Right lobe of liver (tissue), 6 donors: ENCODE measurements around the gene BARX2. TPM values are rescaled to one million over a fixed set of nuclear protein-coding genes. Genes with fewer than 3 reads are reported as not detected.
"Not testable (repeated sequence)": the region's sequence is repeated elsewhere in the genome, so short reads cannot be mapped to it uniquely, and the experiment has no call there.

Experiments used
- ATAC-seq, 4 donors: fragments of 200-7000 bp; cut with Tn5 transposase; one replicate each; pipeline ENCODE4 v1.9.1; 2020; ENCODE audit warnings: mild to moderate bottlenecking in 4 of 4, moderate library complexity in 4 of 4
- DNase-seq, 3 donors: peaks; one replicate each; pipeline ENCODE4 v3.0.0-alpha.2; 2020
- H3K27ac ChIP-seq, 3 donors: fragments of 200-600 bp; one replicate each; pipeline ENCODE4 v1.8.0; 2022
- H3K27me3 ChIP-seq, 2 donors: fragments of 200-600 bp; one replicate each; pipeline ENCODE4 v1.8.0; 2022
- H3K36me3 ChIP-seq, 4 donors: fragments of 200-600 bp; sonication (generic) in 1 of 4; one replicate each; pipeline versions ENCODE4 v1.5.1 to v1.8.0; 2017 to 2022; ENCODE audit warnings: control low read depth in 1 of 4
- H3K4me1 ChIP-seq, 4 donors: fragments of 200-600 bp; sonication (generic) in 1 of 4; one replicate each; pipeline versions ENCODE4 v1.5.1 to v1.8.0; 2017 to 2022; ENCODE audit warnings: control low read depth in 1 of 4
- H3K4me3 ChIP-seq, 3 donors: fragments of 200-600 bp; one replicate each; pipeline ENCODE4 v1.8.0; 2022
- H3K9me3 ChIP-seq, 4 donors: fragments of 200-600 bp; sonication (generic) in 1 of 4; one replicate each; pipeline versions ENCODE4 v1.5.1 to v1.8.0; 2017 to 2022; ENCODE audit warnings: control low read depth in 1 of 4
- CTCF ChIP-seq, 4 donors: fragments of 200-600 bp in 3 of 4; fragments of 450-650 bp in 1 of 4; IDR thresholded peaks; one replicate each; pipeline versions ENCODE4 v1.5.1 to v1.8.0; 2016 to 2022; ENCODE audit warnings: antibody characterized with exemption in 4 of 4, mild to moderate bottlenecking in 2 of 4
- POLR2A ChIP-seq: fragments of 450-650 bp; IDR thresholded peaks from one replicate; pipeline ENCODE4 v1.6.1; 2017; ENCODE audit warnings: antibody characterized with exemption, mild to moderate bottlenecking
- WGBS: methylation state at CpG from one replicate; pipeline ENCODE4 v1.1.6; 2018; ENCODE audit warnings: low coverage, low lambda C conversion rate; ENCODE audit not compliant: insufficient coverage; ENCODE audit errors: missing lambda C conversion rate; 5-methylcytosine and 5-hydroxymethylcytosine counted together
- intact Hi-C, 2 donors: fragments of 100-400 bp; cut with DNase I; formaldehyde crosslinking; loops; one replicate each; pipeline versions ENCODE4 v1.11.2 to v1.14.1; 2022
- long read RNA-seq: library from polyadenylated mRNA; unstranded; transcript quantifications from one replicate; pipeline ENCODE4 v2.0.0, GENCODE V29; 2019
- total RNA-seq, 6 experiments: library from RNA; depleted of rRNA in 2 of 6; stranded (reverse); fragments of >200 nt in 2 of 6; fragmentation: NEBNext Ultra II Directional in 3 of 6; extraction: Animal tissue kit (Norgen Biotek cat#: 25700) in 3 of 6; gene quantifications; one replicate each; pipeline versions ENCODE4 v1.1.0 to v1.2.4, GENCODE V29; 2016 to 2023
- donor health status: DM: no; HTN: yes; CAD: no.
- donor health status: DM: no; HTN: no; CAD: no.
- donor health status: DM: no; HTN: no; CAD: no.
- donor health status: DM: no; HTN: yes; CAD: no.
- donor health status: DM: no; HTN: yes; CAD: no.

The BARX2 gene
- not detected for total RNA-seq
- long read RNA-seq = 0 reads

- Histone ChIP-seq H3K27ac (no peak within 1 kb of the TSS), H3K4me1 (peaks cover 0 to 26% (median 6%) of the 10 kb centered on the region in 4 donors), H3K27me3 (peaks cover 11 to 60% of the 10 kb centered on the region in 2 donors), H3K9me3 (no peaks in the 10 kb centered on the region), H3K4me3 (peak within 1 kb of the TSS in 1 of 3 donors; percentile 35), H3K36me3 (no peaks in the 10 kb centered on the region)
- WGBS = 4% methylated on average over 24 of the region's 81 CpGs
- DNase-seq = peak in 2 of 3 donors; percentile 61 to 62
- peak; percentile 72 to 83 (median 78) for ATAC-seq
- TF ChIP-seq POLR2A = no peak
- TF ChIP-seq CTCF (IDR thresholded peaks at IDR 0.05) = peak; percentile 31 to 63 (median 42)
- intact Hi-C loops = loop anchor here in 1 of 2 donors (10.0 kb wide), 2 partner anchors 319 to 369 kb away; no protein-coding TSS in a partner anchor
These were observed at the start of gene BARX2 for GRCh38 chr11:129375751-129376657. TSS of gene BARX2 (plus strand) at chr11:129375848. CDS start at chr11:129376036, 188 bp downstream.

- Histone ChIP-seq H3K27me3 (no peaks in the 10 kb centered on the region), H3K9me3 (no peaks in the 10 kb centered on the region), H3K4me1 (peaks cover 0 to 41% (median 17%) of the 10 kb centered on the region in 4 donors), H3K36me3 (no peaks in the 10 kb centered on the region), H3K4me3 (no peak overlapping the region), H3K27ac (no peak overlapping the region)
- TF ChIP-seq CTCF (IDR thresholded peaks at IDR 0.05) = no peak
- no peak for TF ChIP-seq POLR2A
- ATAC-seq (peak in 1 of 4 donors; percentile 2), DNase-seq (no peak)
- 50% methylated on average over 2 of the region's 2 CpGs for WGBS
- intact Hi-C loops = loop anchor here in 1 of 2 donors (5.0 to 10.0 kb wide), 2 partner anchors 90 to 212 kb away; no protein-coding TSS in a partner anchor
These were observed 48.7 kb upstream of the BARX2 start for GRCh38 chr11:129326921-129327320.

- not testable (repeated sequence) for ATAC-seq, H3K27me3 ChIP-seq, DNase-seq, H3K36me3 ChIP-seq, H3K4me3 ChIP-seq, H3K27ac ChIP-seq, H3K9me3 ChIP-seq
- H3K4me1 ChIP-seq = peaks cover 0 to 38% (median 15%) of the 10 kb centered on the region in 4 donors
- intact Hi-C loops = loop anchor here in 1 of 2 donors (5.0 to 10.0 kb wide), 2 partner anchors 90 to 213 kb away; no protein-coding TSS in a partner anchor
- WGBS = 41% methylated on average over 4 of the region's 4 CpGs
These were observed 47.9 kb upstream of the BARX2 start for GRCh38 chr11:129327708-129328107.

- Histone ChIP-seq H3K9me3 (no peaks in the 10 kb centered on the region), H3K4me1 (peaks cover 0 to 28% (median 9%) of the 10 kb centered on the region in 4 donors), H3K27ac (no peak overlapping the region), H3K36me3 (no peaks in the 10 kb centered on the region), H3K4me3 (no peak overlapping the region), H3K27me3 (no peaks in the 10 kb centered on the region)
- TF ChIP-seq POLR2A (no peak), CTCF (IDR thresholded peaks at IDR 0.05) (no peak)
- intact Hi-C loops = loop anchor here in 1 of 2 donors (5.0 to 10.0 kb wide), 2 partner anchors 91 to 214 kb away; no protein-coding TSS in a partner anchor
- no peak for DNase-seq
- no peak for ATAC-seq
These were observed 46.9 kb upstream of the BARX2 start for GRCh38 chr11:129328756-129329155.

- intact Hi-C loops = loop anchor here in 1 of 2 donors (10.0 kb wide), 1 partner anchor 216 kb away; no protein-coding TSS in a partner anchor
- DNase-seq = no peak
These were observed 44.4 kb upstream of the BARX2 start for GRCh38 chr11:129331217-129331616.

More at GRCh38 chr11:129331217-129331616, 44.4 kb upstream of the BARX2 start:
- no peak overlapping the region for H3K27ac ChIP-seq
- 89% methylated on average over 4 of the region's 5 CpGs for WGBS
- H3K4me3 ChIP-seq = no peak overlapping the region
- peak in 2 of 4 donors; percentile 17 to 37 for ATAC-seq
- H3K36me3 ChIP-seq = no peaks in the 10 kb centered on the region
- no peaks in the 10 kb centered on the region for H3K27me3 ChIP-seq
- H3K9me3 ChIP-seq = no peaks in the 10 kb centered on the region
- H3K4me1 ChIP-seq = peaks cover 0 to 12% (median 0%) of the 10 kb centered on the region in 4 donors
- no peak for TF ChIP-seq POLR2A
- TF ChIP-seq CTCF (IDR thresholded peaks at IDR 0.05) = no peak
